Stimulated activated CD8-positive, alpha-beta memory T cell treated with anti-CD3 and anti-CD28 coated beads, Interleukin-15, amount 100 ng/mL, for 4 hours (primary cell): Measurements from ENCODE around the gene ABL1.

Source experiments
- DNase-seq, 2 donors: peaks; one replicate each; pipeline ENCODE4 v3.0.0-alpha.2; 2020; ENCODE audit warnings: low read depth in 2 of 2

ABL1 gene

DNA sequence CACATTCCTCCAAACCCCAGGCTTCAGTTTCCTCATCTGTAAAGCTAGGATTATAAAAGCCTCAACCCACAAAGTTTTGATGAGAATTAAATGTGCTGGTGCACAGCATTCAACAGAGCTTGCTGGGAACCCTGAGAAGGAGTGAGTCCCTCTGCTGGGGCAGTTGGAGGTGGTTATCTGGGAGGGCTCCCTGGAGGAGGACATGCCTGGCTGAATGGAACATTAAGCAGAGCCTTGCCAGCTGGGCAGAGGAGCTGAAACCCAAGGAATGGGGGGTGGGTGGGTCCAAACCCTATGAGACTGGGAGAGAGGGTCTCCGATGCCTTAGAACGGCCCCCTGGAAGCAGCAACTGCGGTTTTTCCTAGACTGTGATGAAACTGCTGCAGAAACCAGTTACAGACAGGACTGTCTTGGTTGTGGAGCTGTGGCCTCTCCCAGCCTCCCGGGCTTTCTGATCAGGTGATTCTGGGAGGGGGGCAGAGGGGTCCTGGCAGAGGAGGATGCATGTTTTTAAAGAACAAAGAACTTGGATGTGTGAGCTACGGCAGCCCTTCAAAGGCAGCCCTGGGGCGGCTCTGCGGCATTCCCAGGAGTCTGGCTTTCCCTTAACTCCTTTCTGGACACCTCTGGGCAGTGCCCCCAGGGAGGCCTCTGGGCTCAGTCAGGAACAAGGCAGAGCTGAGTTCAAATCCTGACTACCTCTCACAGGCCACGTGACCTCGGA, 83.2 kb downstream of the ABL1 start:
- no peak for DNase-seq

DNA sequence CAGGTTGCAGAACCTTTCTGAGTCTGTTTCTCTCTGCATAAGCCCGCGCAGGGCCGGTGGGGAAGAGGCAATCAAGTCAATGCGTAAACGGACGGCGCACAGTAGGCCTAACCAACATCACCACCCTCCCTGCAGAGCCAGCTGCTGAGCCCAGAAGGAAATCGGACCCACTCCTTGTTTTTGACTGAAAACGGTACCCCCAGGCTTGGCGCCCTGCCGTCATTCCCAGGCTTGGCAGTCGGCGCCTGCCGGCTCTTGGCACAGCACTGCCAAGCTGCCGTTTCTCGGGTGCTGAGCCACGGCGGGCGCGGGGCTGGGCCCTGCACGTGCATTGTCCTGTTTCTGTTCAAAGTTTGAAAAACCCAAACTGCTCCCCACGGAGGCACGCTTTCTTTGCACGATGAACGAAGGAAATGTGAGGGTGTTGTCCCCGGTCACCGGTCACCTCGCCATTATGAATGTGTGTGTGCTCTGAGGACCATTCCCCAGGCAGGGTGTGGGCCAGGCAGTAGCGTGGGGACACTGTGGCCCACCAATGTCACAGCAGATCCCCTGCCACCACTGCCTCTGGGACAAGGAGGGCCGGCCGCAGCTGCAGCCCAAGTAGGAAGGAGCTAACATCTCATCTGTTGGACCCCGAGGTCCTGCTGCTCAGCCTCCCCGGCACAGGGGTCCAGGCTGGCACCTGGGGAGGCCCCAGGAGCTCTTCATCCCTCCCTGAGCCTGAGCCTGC, 83.9 kb downstream of the ABL1 start:
- DNase-seq: no peak

GRCh38 chr9:130919559-130920145, 84.6 kb downstream of the ABL1 start:
- DNase-seq: no peak

- DNase-seq: no peak
These were observed 85.2 kb downstream of the ABL1 start for GRCh38 chr9:130920233-130920632.

- DNase-seq: no peak
These were observed 85.8 kb downstream of the ABL1 start for GRCh38 chr9:130920762-130921299.

- no peak for DNase-seq
These were observed 86.4 kb downstream of the ABL1 start for GRCh38 chr9:130921300-130921988.

DNA sequence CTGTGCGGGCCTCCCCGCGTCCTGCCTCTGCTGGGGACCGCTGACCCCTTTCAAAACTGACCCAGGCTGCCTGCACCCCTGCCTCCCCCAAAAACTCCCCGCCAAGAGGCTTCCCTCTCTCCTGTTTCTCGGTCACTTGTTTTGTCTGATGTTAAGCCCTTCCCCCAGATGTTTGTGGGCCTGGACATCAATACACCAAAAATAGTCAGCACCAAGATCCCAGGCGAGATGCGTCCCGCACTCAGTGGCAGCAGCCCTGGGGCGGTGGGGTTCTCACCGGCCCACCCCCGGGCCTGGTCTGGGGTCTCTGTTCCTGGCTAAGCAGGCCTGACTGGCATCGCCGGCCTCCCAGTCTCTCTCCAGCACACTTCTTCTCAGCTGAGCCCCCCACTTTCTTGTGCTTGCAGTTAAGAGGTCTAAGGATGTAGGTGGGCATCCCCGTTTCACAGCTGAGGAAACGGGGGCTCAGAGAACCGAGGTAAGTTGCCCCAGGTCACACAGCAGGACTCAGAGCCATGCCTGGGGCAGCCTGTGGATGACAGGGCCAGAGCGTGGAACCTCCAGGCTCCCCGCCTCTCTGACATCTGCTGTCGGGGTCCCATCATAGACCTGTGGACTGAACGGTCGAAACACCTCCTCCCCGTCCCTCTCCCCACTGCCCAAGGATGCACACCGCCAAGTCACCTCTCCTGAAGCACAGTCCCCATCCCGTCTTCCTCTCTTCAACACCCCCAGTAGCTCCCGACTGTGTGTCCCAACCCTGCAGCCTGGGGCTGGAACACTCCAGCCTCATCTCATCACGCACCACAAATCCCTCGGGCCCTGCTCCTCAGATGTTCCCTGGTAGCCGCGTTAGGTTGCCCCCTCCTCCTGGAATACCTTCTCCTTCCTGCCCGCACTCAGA, 87.2 kb downstream of the ABL1 start:
- no peak for DNase-seq

DNA sequence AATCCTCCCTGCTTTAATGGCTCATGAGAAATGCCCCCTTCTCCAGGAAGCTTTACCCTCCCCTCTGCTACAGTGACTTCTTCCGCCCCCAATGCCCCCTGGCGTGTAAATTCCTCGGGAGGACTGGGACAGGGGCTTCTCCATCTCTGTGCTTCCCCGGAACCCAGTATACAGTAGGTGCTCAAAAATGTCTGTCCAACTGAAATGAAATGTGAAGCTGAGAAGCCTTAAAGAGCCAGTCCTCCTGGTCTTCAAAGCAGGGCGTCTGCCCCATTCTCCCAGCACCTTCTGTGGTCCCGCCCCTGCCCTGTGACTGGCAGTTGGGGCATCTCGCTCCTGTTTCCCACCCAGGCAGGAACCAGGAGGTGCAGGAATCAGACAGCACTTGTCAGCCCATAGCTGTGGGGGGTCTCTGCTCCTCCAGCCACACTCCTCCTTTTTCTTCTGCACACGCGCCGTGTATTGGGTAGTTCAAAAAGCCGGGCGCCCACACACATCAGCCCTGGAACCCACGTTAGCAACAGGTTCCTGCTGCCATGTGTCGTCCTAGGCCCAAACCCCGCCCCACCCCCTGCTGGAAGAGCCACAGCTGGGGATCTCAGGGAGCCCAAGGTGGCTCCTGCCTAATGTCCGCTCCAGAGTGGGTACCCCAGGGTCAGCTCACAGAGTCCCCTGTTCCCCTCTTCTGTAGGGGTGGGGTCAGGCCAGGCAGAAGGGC, 88.0 kb downstream of the ABL1 start:
- no peak for DNase-seq

GRCh38 chr9:130923611-130924447, 88.8 kb downstream of the ABL1 start:
- DNase-seq: no peak

GRCh38 chr9:130924448-130924788, 89.4 kb downstream of the ABL1 start:
- no peak for DNase-seq

GRCh38 chr9:130925050-130925678, 90.1 kb downstream of the ABL1 start:
- DNase-seq: no peak

DNA sequence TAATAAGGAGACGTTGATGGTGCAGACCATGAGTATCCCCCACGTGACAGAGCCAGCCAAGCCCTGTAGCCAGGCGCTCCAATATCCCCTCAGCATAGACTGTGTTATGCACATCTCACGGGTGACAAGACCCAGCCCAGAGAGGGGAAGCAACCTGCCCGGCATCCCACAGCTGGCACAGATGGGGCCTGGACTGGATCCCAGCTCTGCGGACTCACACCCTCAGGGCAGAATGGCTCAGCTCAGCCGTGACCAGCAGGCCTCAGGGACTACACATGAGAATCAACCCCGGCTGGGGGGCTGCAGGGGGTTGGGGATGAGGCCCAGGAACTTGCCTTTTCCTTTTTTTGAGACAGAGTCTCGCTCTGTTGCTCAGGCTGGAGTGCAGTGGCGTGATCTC, 92.3 kb downstream of the ABL1 start:
- no peak for DNase-seq

GRCh38 chr9:130927995-130928900, 93.2 kb downstream of the ABL1 start:
- no peak for DNase-seq

DNA sequence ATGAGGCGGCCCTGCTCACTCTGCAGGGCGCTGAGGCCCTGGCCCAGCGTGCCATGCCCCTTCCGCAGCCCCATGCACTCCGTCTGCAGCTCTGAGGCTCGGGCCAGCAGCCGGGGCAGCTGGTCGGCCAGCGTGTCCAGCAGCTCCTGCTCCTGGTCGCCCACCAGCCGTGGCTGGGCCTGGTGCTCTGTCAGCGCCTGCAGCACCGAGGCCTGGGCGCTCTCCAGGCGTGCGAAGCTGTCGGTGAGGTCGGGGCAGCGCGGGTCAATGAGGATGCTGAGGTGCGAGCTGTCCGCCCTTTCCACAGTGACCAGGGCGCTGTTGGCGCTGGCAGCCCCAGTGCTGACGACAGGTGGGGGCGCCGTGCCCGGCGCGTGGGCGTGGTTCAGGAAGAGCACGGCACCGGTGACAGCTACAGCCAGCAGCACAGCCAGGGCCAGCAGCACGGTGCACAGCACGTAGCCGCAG, 94.6 kb downstream of the ABL1 start:
- DNase-seq: no peak

DNA sequence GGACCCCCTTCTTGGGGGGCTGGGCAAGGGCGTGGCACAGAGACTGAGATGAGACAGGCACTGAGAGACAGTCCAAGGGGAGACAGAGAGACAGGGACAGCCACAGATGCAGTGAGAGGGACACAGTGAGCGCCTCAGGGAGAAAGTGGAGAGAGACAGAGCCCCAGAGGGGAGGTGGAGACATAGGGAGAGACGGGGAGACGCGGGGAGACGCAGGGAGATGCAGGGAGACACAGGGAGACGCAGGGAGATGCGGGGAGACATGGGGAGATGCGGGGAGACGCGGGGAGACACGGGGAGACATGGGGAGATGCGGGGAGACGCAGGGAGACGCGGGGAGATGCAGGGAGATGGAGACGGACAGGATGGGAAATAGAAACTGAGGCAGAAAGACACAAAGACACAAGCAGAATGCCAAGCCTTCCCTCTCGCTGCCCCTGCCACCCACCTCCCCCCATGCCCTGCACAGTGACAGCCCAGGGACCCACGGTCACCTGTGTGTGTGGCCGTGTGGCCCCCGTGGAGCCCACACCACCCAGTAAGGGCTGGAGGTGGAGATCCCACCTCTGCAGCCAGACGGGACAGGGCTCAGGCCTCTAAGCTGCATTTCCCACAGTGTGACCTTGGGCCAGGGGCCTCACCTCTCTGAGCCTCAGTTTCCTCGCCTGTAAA, 95.2 kb downstream of the ABL1 start:
- DNase-seq: no peak

- DNase-seq: no peak
These were observed 95.8 kb downstream of the ABL1 start for GRCh38 chr9:130930804-130931349.
